ENCODE measurements around the gene VPS52. TPM values are rescaled to one million over a fixed set of nuclear protein-coding genes. Genes with fewer than 3 reads are reported as not detected.
A peak's percentile ranks its signal among the peaks of the same experiment; 100 is the strongest.

Gene VPS52
- total and polyA plus RNA-seq, 12 donors: 21.9 to 115 (median 63.5) TPM

DNA sequence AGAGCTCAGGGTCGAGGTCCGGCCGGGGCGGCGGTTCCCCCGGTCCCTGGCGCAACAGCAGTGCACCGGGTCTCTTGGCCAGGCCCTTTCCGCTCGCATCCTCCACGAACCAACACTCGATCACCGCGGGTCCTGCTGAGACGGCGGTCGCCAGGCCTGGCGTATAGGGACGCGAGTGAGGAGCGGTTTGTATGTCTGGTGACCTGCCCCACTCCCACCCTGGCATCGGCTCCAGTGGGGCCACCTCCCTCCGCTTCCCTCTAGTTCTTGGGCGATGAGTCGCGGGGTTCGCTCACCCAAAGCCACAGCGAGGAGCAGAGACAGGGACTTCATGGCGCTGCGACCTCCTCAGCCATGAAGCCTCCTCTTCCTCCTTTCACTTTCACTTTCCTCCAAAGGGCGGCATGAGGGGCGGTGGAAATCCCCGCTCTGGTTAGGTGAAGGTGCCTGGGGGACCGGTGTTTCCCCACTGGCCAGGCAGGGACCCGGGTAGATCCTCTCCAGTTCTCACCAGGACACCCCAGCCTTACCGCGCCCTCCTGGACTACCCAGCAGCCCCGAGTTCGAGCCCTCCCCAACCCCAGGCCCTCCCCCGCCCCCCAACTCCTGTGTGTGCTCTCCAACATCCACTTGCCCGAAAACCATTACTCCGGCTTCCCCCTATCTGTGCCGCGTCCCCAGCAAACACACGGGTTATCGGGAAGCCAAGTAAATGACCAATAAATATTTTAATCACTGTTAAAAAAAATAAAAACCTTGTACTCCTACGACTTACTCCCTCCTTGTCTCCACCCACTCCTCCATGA lies 42.2 kb upstream of the VPS52 start, which contains the start of gene TAPBP:
Gene TAPBP (minus strand): TSS at position 370 of the 806 bp plus-strand sequence. CDS start 37 bp downstream, at position 333.
- H3K36me3 ChIP-seq (replicated peaks in 1 of 2): peaks cover 0 to 26% of the 10 kb centered on the region in 2 donors
- peak within 1 kb of the TSS; percentile 57 to 99 (median 96) for H3K4me3 ChIP-seq
- H3K27ac ChIP-seq: peak within 1 kb of the TSS; percentile 80 to 99 (median 95)
- peaks cover 36 to 55% of the 10 kb centered on the region in 2 donors for H3K4me1 ChIP-seq (replicated peaks in 1 of 2)
- TF ChIP-seq, protein P1, sequence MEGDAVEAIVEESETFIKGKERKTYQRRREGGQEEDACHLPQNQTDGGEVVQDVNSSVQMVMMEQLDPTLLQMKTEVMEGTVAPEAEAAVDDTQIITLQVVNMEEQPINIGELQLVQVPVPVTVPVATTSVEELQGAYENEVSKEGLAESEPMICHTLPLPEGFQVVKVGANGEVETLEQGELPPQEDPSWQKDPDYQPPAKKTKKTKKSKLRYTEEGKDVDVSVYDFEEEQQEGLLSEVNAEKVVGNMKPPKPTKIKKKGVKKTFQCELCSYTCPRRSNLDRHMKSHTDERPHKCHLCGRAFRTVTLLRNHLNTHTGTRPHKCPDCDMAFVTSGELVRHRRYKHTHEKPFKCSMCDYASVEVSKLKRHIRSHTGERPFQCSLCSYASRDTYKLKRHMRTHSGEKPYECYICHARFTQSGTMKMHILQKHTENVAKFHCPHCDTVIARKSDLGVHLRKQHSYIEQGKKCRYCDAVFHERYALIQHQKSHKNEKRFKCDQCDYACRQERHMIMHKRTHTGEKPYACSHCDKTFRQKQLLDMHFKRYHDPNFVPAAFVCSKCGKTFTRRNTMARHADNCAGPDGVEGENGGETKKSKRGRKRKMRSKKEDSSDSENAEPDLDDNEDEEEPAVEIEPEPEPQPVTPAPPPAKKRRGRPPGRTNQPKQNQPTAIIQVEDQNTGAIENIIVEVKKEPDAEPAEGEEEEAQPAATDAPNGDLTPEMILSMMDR (IDR thresholded peaks at IDR 0.05): no peak
- TF ChIP-seq POLR2A (IDR thresholded peaks at IDR 0.05): peak; percentile 47 to 49
- peak; percentile 61 to 80 (median 70) for DNase-seq
- H3K9me3 ChIP-seq (replicated peaks in 1 of 3): no peaks in the 10 kb centered on the region
- WGBS, 4 donors: 0% methylated on average over 32 to 47 of the region's 47 CpGs
- intact Hi-C loops (cut with DNase I): no loop called here
- H3K27me3 ChIP-seq: no peaks in the 10 kb centered on the region

DNA sequence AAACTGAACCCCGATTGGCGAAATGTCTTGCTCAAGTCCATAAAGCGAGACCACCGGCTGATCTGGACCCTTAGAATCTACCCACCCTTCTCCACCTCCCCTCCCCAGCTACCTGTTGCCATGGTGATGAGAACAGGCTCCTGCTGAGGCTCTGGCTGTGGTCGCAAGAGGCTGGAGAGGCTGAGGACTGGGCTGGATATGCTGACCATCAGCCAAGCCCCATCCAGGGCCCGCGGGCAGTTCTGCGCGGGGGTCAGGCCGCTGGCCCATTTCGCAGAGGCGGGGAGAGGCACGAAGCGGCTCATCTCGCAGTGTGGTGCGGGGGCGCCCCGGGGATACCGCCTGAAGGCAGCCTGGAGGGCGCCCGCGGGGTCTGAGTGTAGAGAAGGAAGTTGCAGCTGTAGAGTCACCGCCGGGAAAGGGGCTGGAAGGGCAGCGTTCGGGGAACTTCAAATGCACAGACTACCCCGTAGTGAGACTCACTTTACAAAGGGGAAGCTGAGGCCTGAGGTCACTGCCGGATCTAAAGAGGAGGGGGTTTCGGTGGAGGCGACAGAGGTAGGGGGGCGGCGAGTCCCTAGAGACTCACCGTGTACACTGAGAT lies 41.5 kb upstream of the VPS52 start:
- 0 to 1% (median 1%) methylated on average over 17 to 33 of the region's 33 CpGs for WGBS, 4 donors
- Histone ChIP-seq H3K4me1 (replicated peaks in 1 of 2) (peaks cover 29 to 48% of the 10 kb centered on the region in 2 donors), H3K27me3 (no peaks in the 10 kb centered on the region), H3K27ac (peak overlapping the region; percentile 80 to 99 (median 95)), H3K4me3 (peak overlapping the region; percentile 57 to 99 (median 96)), H3K9me3 (replicated peaks in 1 of 3) (no peaks in the 10 kb centered on the region), H3K36me3 (replicated peaks in 1 of 2) (peaks cover 0 to 21% of the 10 kb centered on the region in 2 donors)
- peak; percentile 48 to 76 (median 57) for DNase-seq
- intact Hi-C loops (cut with DNase I): no loop called here
- TF ChIP-seq POLR2A (IDR thresholded peaks at IDR 0.05): no peak
- TF ChIP-seq, protein P1 (IDR thresholded peaks at IDR 0.05): no peak

DNA sequence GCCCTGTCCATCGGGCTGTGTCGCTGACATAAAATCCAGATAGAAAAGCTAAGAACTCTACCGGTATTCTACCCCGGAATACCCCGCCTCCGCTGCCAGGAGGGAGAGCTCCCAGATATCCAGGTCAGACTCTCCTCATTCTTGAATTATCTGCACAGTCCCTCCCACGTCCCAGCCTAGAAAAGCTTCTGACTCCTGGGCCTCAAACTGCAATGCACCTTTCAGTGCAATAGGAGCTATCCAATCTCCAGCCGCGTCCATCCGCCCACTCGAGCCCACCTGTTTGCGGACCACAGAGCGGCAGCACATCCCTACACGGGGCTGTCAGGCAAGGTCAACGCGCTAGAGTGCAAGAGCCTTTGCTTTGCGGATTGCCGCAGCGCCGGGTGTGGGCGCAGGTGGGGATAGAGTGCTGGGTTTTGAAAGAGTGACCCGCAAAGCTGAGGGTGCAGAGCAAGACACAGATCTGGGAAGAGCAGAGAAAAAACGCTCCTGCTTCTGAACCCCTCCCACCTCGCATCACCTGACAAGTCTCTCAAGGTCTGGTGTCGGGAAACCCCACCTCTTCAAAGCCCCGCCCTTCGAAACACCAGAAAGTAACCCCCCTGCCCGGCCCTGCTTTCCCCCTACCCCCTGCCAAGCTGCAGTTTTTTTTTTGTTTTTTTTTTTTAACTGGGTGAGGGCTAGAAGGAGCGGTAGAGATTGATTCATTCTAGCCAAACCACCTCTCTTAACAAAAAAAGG lies 40.9 kb upstream of the VPS52 start:
- peak; percentile 85 to 95 (median 94) for DNase-seq
- peaks cover 0 to 21% of the 10 kb centered on the region in 2 donors for H3K36me3 ChIP-seq (replicated peaks in 1 of 2)
- peak in 1 of 2 donors; percentile 63 for TF ChIP-seq POLR2A (IDR thresholded peaks at IDR 0.05)
- TF ChIP-seq, protein P1 (IDR thresholded peaks at IDR 0.05): no peak
- H3K4me3 ChIP-seq: peak overlapping the region; percentile 57 to 99 (median 96)
- no peaks in the 10 kb centered on the region for H3K9me3 ChIP-seq (replicated peaks in 1 of 3)
- WGBS, 4 donors: 2 to 6% (median 5%) methylated on average over 11 to 29 of the region's 29 CpGs
- peaks cover 29 to 45% of the 10 kb centered on the region in 2 donors for H3K4me1 ChIP-seq (replicated peaks in 1 of 2)
- intact Hi-C loops (cut with DNase I): no loop called here
- H3K27me3 ChIP-seq: no peaks in the 10 kb centered on the region
- peak overlapping the region; percentile 80 to 99 (median 95) for H3K27ac ChIP-seq

DNA sequence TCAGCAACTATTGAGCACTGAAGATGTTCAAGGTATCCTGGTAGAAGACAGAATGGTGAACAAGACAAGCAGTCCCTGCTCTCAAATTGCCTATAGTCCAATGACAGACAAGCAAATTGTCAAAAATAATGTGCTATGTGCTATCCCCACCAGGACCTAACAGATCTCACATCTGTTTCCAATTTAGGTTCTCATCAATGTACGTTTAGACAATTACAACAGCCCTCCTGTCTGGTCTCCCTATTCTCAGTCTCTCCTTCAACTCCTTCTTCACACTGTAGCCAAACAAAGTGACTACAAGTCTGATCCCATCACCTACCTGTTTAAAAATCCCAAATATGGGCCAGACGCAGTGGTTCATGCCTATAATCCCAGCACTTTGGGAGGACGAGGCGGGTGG lies 34.7 kb upstream of the VPS52 start:
- intact Hi-C loops (cut with DNase I): no loop called here
- H3K27ac ChIP-seq: peak overlapping the region in 1 of 5 donors; percentile 10
- no peak overlapping the region for H3K4me3 ChIP-seq
- peaks cover 3 to 18% of the 10 kb centered on the region in 2 donors for H3K4me1 ChIP-seq (replicated peaks in 1 of 2)
- peaks cover 0 to 62% of the 10 kb centered on the region in 2 donors for H3K36me3 ChIP-seq (replicated peaks in 1 of 2)
- H3K9me3 ChIP-seq (replicated peaks in 1 of 3): no peaks in the 10 kb centered on the region
- DNase-seq: no peak
- H3K27me3 ChIP-seq: no peaks in the 10 kb centered on the region
- WGBS, 4 donors: 83 to 92% (median 88%) methylated on average over 4 of the region's 4 CpGs
- TF ChIP-seq, protein P1 (IDR thresholded peaks at IDR 0.05): no peak
- TF ChIP-seq POLR2A (IDR thresholded peaks at IDR 0.05): no peak
